A549 (cell line): ENCODE data around the gene HINT2. TPM values are rescaled to one million over a fixed set of nuclear protein-coding genes. Genes with fewer than 3 reads are reported as not detected.

ENCODE experiments used
- ATAC-seq, 2 experiments: fragments of 200-7000 bp in 1 of 2; fragments of >200 bp in 1 of 2; cut with Nextera tagmentation in 1 of 2; cut with Tn5 transposase in 1 of 2; 3 replicates each; pipeline versions ENCODE4 v1.8.0 to v1.9.1; 2018 to 2020; ENCODE audit warnings: mild to moderate bottlenecking in 1 of 2, moderate library complexity in 1 of 2
- CTCF ChIA-PET: fragments of 300-600 bp; sonication (Branson Sonifier 250); formaldehyde crosslinking; extraction: SDS; loops from one replicate; lab custom pipeline; 2021; ENCODE audit warnings: antibody characterized with exemption, inconsistent platforms; lab: Yijun Ruan, JAX
- POLR2A ChIA-PET: fragments of 350-600 bp; formaldehyde crosslinking; extraction: SDS; loops from one replicate; lab custom pipeline; 2021; ENCODE audit warnings: antibody characterized with exemption, inconsistent platforms; lab: Yijun Ruan, JAX
- DNase-seq, 2 experiments: peaks; one replicate each; pipeline versions ENCODE4 v3.0.0 to v3.0.0-alpha.2; 2011 to 2016; ENCODE audit warnings: low read depth in 1 of 2, low spot score in 1 of 2
- FAIRE-seq: peaks from 2 replicates; lab custom pipeline; 2011; peaks lifted over from hg19 to GRCh38; lab: Jason Lieb, UNC
- H3K27ac ChIP-seq, 2 experiments: fragments of >200 bp; sonication (Bioruptor Twin); formaldehyde crosslinking; 3 replicates each; pipeline ENCODE4 v1.5.1; 2016 to 2017
- H3K4me1 ChIP-seq: fragments of >200 bp; sonication (Bioruptor Twin); formaldehyde crosslinking; 3 replicates; pipeline ENCODE4 v1.6.1; 2016
- H3K4me2 ChIP-seq: fragments of >200 bp; sonication (Bioruptor Twin); formaldehyde crosslinking; 3 replicates; pipeline ENCODE4 v1.6.1; 2016
- H3K4me3 ChIP-seq: fragments of >200 bp; sonication (Bioruptor Twin); formaldehyde crosslinking; 3 replicates; pipeline ENCODE4 v1.5.1; 2016
- H3K9me3 ChIP-seq: fragments of >200 bp; sonication (Bioruptor Twin); formaldehyde crosslinking; 3 replicates; pipeline ENCODE4 v1.6.1; 2016
- CEBPB ChIP-seq, 2 experiments: fragments of >200 bp in 1 of 2; sonication (Bioruptor Twin) in 1 of 2; formaldehyde crosslinking in 1 of 2; IDR thresholded peaks; 2 replicates each; pipeline ENCODE4 v1.6.1; 2012 to 2016
- CTCF ChIP-seq: fragments of >200 bp; sonication (Bioruptor Twin); formaldehyde crosslinking; IDR thresholded peaks from 3 replicates; pipeline ENCODE4 v1.5.1; 2016
- EHF ChIP-seq: fragments of 250-450 bp; sonication (Bioruptor Pico); IDR thresholded peaks from 2 replicates; pipeline ENCODE4 v1.5.0; 2020; ENCODE audit warnings: mild to moderate bottlenecking
- EHMT2 ChIP-seq: fragments of 200-600 bp; sonication (generic); IDR thresholded peaks from 2 replicates; pipeline ENCODE4 v1.6.1; 2016; ENCODE audit warnings: antibody characterized with exemption, low read depth, mild to moderate bottlenecking, moderate library complexity
- GATA3 ChIP-seq: IDR thresholded peaks from 2 replicates; pipeline ENCODE4 v1.6.1; 2012; ENCODE audit warnings: borderline replicate concordance
- HOXA7 ChIP-seq: fragments of 250-450 bp; sonication (Bioruptor Pico); IDR thresholded peaks from 2 replicates; pipeline ENCODE4 v1.5.0; 2020; ENCODE audit warnings: mild to moderate bottlenecking, moderate library complexity
- JUN ChIP-seq, 2 experiments: fragments of >200 bp; sonication (Bioruptor Twin); formaldehyde crosslinking; IDR thresholded peaks; 2 replicates in 1 of 2; 3 replicates in 1 of 2; pipeline ENCODE4 v1.6.1; 2016 to 2017
- NPAS2 ChIP-seq: fragments of 250-450 bp; sonication (Bioruptor Pico); IDR thresholded peaks from 2 replicates; pipeline ENCODE4 v1.8.0; 2022; ENCODE audit warnings: mild to moderate bottlenecking, moderate library complexity, borderline replicate concordance
- POLR2A ChIP-seq: IDR thresholded peaks from 2 replicates; pipeline ENCODE4 v1.6.1; 2012; ENCODE audit warnings: mild to moderate bottlenecking, low read length
- RCOR1 ChIP-seq: fragments of 150-350 bp; IDR thresholded peaks from 2 replicates; pipeline ENCODE4 v1.6.1; 2014; ENCODE audit warnings: antibody characterized with exemption, low read length, low read depth
- REST ChIP-seq: fragments of 200-600 bp; sonication (generic); IDR thresholded peaks from 2 replicates; pipeline ENCODE4 v1.6.1; 2016; ENCODE audit warnings: antibody characterized with exemption, mild to moderate bottlenecking, moderate library complexity
- SMC3 ChIP-seq: fragments of >200 bp; sonication (Bioruptor Twin); formaldehyde crosslinking; IDR thresholded peaks from 3 replicates; pipeline ENCODE4 v1.6.1; 2018; ENCODE audit warnings: inconsistent platforms
- ZC3H11A ChIP-seq: fragments of 450-650 bp; IDR thresholded peaks from 2 replicates; pipeline ENCODE4 v1.6.1; 2014; ENCODE audit warnings: antibody characterized with exemption, mild to moderate bottlenecking
- ZFP36 ChIP-seq: fragments of 450-650 bp; IDR thresholded peaks from 2 replicates; pipeline ENCODE4 v1.6.1; 2014; ENCODE audit warnings: borderline replicate concordance; ENCODE audit not compliant: partially characterized antibody
- WGBS: methylation state at CpG from one replicate; pipeline ENCODE4 v1.1.6; 2017; ENCODE audit errors: missing lambda C conversion rate; 5-methylcytosine and 5-hydroxymethylcytosine counted together
- polyA plus RNA-seq, 4 experiments: library from polyadenylated mRNA; depleted of rRNA in 3 of 4; stranded (reverse); fragments of >200 nt; fragmentation: RNase III in 1 of 4; extraction: RNeasy Plus Mini Kit Qiagen cat#74134 plus additional on column Dnase treatment in 1 of 4; gene quantifications; 2 replicates in 3 of 4; 3 replicates in 1 of 4; pipeline ENCODE4 v1.2.3, GENCODE V29; 2011 to 2017
- TF ChIP-seq, protein P1 (sequence below): fragments of 150-350 bp; IDR thresholded peaks from 2 replicates; pipeline ENCODE4 v1.6.1; 2014; ENCODE audit warnings: low read depth, mild to moderate bottlenecking, low read length
- TF ChIP-seq, protein P2 (sequence below): fragments of 450-650 bp; IDR thresholded peaks from 2 replicates; pipeline ENCODE4 v1.6.1; 2014; ENCODE audit warnings: antibody characterized with exemption

Gene HINT2
- polyA plus RNA-seq, 2 of the 4 experiments (the other 2 are of a cell fraction): 46.9 to 69.2 TPM

DNA sequence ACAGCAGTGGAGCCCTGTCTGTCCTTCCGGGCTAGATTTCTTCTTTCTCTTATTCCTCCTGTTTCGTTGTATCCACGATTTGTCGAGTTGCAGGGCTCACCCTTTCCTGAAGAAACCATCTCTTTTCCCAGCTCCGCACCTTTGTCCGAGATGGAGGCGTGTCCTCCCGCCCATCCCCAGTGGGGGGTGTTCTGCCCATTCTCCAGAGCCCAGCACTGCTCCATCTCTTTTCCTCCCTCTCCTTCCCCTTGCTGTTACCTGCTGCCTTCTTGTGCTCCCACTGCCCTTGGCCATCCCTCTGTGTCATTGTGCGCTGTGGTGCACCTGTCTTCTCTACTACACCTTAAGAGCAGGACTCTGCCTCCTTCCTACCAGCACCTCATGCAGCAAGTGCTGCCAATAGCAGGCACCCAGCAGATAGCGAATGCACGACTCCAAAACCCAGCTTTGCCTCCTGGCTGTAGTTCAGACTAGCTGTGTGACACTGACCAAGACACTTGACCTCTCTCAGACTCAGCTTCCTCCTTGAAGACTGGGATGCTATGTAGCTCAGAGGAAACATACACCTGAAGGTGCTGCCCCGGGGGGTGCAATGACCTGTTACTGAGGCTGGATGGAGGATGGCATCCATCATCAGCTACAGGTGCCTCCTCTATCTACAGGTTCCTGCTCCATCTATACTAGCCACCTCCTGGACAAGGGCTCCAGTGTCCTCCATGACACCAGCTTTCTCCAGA lies 46.5 kb upstream of the HINT2 start:
- CTCF ChIA-PET: interaction anchor here (1.5 to 8.1 kb wide), 5 partner anchors 9 to 71 kb away, joined by 3 to 36 read pairs (median 6); no protein-coding TSS in a partner anchor
- H3K27ac ChIP-seq: no peak overlapping the region
- FAIRE-seq (no peak), ATAC-seq (no peak), DNase-seq (no peak)
- no peaks in the 10 kb centered on the region for H3K9me3 ChIP-seq
- H3K4me1 ChIP-seq: no peaks in the 10 kb centered on the region
- POLR2A ChIA-PET: no interaction called here
- 42% methylated on average over 12 of the region's 12 CpGs for whole genome bisulfite sequencing
- TF ChIP-seq HOXA7 (CRISPR knock-in tag) (no peak), RCOR1 (no peak), ZC3H11A (no peak), GATA3 (no peak), ZFP36 (no peak), CEBPB (IDR thresholded peaks at IDR 0.05) (no peak), EHF (CRISPR knock-in tag) (no peak), JUN (IDR thresholded peaks at IDR 0.05) (no peak), SMC3 (no peak)
- TF ChIP-seq, protein P1, sequence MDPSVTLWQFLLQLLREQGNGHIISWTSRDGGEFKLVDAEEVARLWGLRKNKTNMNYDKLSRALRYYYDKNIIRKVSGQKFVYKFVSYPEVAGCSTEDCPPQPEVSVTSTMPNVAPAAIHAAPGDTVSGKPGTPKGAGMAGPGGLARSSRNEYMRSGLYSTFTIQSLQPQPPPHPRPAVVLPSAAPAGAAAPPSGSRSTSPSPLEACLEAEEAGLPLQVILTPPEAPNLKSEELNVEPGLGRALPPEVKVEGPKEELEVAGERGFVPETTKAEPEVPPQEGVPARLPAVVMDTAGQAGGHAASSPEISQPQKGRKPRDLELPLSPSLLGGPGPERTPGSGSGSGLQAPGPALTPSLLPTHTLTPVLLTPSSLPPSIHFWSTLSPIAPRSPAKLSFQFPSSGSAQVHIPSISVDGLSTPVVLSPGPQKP: no peak
- no peak overlapping the region for H3K4me3 ChIP-seq
- H3K4me2 ChIP-seq: no peak overlapping the region

DNA sequence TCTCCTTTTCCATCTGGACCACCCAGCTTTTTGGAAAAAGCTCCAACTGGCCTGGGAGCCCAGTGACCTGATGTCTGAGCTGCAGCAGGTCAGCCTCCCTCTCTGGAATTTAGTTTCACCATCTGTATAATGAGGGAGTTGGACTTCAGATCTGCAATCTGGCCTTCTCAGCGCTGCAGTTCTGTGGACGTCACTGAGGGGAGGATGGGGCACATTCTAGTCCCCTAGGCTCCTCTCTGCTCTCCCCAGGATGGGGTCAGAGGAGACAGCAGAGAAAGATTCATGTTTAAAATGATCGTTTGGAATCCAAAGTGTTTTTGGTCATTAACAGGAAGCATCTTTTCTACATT lies 45.1 kb upstream of the HINT2 start:
- Histone ChIP-seq H3K4me1 (no peaks in the 10 kb centered on the region), H3K4me3 (no peak overlapping the region), H3K9me3 (no peaks in the 10 kb centered on the region), H3K27ac (no peak overlapping the region), H3K4me2 (no peak overlapping the region)
- CTCF ChIA-PET: interaction anchor here (1.1 to 8.1 kb wide), 3 partner anchors 22 to 70 kb away, joined by 3 to 36 read pairs (median 10); no protein-coding TSS in a partner anchor
- DNase-seq (no peak), ATAC-seq (no peak), FAIRE-seq (no peak)
- 50% methylated on average over 3 of the region's 3 CpGs for WGBS
- POLR2A ChIA-PET: no interaction called here
- TF ChIP-seq REST: no peak
- TF ChIP-seq, protein P2, sequence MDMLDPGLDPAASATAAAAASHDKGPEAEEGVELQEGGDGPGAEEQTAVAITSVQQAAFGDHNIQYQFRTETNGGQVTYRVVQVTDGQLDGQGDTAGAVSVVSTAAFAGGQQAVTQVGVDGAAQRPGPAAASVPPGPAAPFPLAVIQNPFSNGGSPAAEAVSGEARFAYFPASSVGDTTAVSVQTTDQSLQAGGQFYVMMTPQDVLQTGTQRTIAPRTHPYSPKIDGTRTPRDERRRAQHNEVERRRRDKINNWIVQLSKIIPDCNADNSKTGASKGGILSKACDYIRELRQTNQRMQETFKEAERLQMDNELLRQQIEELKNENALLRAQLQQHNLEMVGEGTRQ: no peak
- no peak for TF ChIP-seq POLR2A
- no peak for TF ChIP-seq NPAS2 (CRISPR knock-in tag)
- TF ChIP-seq EHMT2: no peak
- TF ChIP-seq CTCF: no peak
- no peak for TF ChIP-seq SMC3
